T-helper 17 cell (primary cell): ENCODE measurements around the gene RPSA. TPM values are rescaled to one million over a fixed set of nuclear protein-coding genes. Genes with fewer than 3 reads are reported as not detected.
"Not testable (repeated sequence)": the region's sequence is repeated elsewhere in the genome, so short reads cannot be mapped to it uniquely, and the experiment has no call there.

Source experiments
- ATAC-seq: fragments of 150-1000 bp; cut with Tn5 transposase; 2 replicates; pipeline ENCODE4 v1.10.0; 2021; ENCODE audit warnings: mild to moderate bottlenecking, moderate library complexity
- DNase-seq, 3 donors: peaks; one replicate each; pipeline versions ENCODE4 v3.0.0 to v3.0.0-alpha.2; 2020 to 2021
- H3K9me3 ChIP-seq: one replicate; pipeline ENCODE4 v1.7.0; 2013; ENCODE audit warnings: low read length, mild to moderate bottlenecking; ENCODE audit not compliant: control insufficient read depth, poor library complexity, severe bottlenecking
- H3K27ac Mint-ChIP-seq: one replicate; pipeline ENCODE4 v1.8.0; 2022; ENCODE audit warnings: mild to moderate bottlenecking, moderate library complexity, mixed read lengths
- H3K27me3 Mint-ChIP-seq: one replicate; pipeline ENCODE4 v1.8.0; 2022; ENCODE audit warnings: mixed read lengths
- H3K36me3 Mint-ChIP-seq: one replicate; pipeline ENCODE4 v1.8.0; 2022; ENCODE audit warnings: low read depth, mixed read lengths
- H3K4me1 Mint-ChIP-seq: one replicate; pipeline ENCODE4 v1.8.0; 2022; ENCODE audit warnings: mild to moderate bottlenecking, mixed read lengths
- H3K4me3 Mint-ChIP-seq: one replicate; pipeline ENCODE4 v1.8.0; 2022; ENCODE audit warnings: mild to moderate bottlenecking, moderate library complexity, mixed read lengths
- total RNA-seq, 4 donors: library from RNA in 2 of 4; stranded (reverse) in 2 of 4; gene quantifications; one replicate each; pipeline ENCODE4 v1.2.3 and lab custom pipeline; 2022 to 2026

The RPSA gene
- total RNA-seq, 2 donors from 2014 or later: 1,939 to 2,030 TPM

DNA sequence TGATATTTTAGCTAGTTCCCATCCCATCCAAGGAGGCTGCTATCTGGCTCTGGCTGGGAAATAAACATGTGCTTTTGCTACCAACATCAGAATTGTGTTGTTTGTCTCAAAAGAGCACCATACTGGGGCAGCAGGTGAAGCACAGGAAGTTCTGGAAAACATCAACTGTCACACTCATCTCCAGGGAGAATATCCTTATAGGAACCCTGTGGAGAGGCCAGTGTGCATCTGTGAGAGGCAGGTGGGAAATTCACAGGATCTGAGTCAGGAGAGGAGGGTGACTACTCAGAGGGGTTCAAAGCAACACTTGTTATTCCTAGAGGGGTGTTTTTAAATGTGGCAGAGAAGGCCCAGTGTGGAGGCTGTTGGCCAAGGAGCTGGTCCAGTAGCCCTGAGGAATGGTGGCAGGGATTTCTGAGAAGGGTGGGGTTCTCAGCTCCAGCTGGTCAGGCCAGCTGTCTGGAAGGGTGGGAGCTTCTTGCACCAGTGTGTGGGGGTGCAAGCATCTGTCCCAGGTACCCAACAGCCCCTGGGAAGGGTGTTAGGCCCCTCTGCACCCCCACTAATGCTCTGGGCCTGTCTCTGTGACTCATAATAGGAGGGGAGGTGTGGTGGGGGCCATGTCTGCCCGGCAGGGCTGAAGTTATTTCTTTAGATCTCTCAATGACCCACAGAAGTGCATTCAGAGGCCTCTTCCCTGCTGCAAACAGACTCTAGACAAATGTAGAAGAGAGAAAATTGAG lies 28.7 kb downstream of the RPSA start:
- H3K4me3 Mint-ChIP-seq: no peak overlapping the region
- no peak for DNase-seq
- H3K9me3 ChIP-seq: no peaks in the 10 kb centered on the region
- H3K27me3 Mint-ChIP-seq: peaks cover 16% of the 10 kb centered on the region
- ATAC-seq: no peak
- peaks cover 6% of the 10 kb centered on the region for H3K36me3 Mint-ChIP-seq
- H3K27ac Mint-ChIP-seq: no peak overlapping the region
- peaks cover 3% of the 10 kb centered on the region for H3K4me1 Mint-ChIP-seq

DNA sequence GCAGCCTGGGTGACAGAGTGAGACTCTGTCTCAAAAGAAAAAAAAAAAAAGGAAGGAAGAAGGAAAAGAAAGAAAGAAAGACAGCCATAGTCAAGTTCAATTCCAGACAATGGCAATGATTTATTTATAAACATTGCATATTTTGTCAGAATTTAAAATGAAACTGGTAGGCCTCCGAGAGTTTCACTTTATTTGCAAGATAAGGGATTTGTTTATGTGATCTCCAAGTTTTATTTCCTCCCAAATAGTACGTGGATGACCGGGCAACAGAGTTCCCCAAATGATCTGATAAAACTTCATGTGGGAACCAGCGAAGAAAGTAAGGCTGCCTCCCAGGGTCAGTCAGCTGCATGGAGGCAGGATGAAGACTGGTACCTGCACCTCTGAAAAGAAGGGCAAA lies 32.4 kb downstream of the RPSA start:
- Mint-ChIP-seq H3K27ac (no peak overlapping the region), H3K27me3 (no peaks in the 10 kb centered on the region), H3K4me1 (peaks cover 3% of the 10 kb centered on the region), H3K4me3 (no peak overlapping the region), H3K36me3 (no peaks in the 10 kb centered on the region)
- ATAC-seq (no peak), DNase-seq (no peak)
- no peaks in the 10 kb centered on the region for H3K9me3 ChIP-seq

DNA sequence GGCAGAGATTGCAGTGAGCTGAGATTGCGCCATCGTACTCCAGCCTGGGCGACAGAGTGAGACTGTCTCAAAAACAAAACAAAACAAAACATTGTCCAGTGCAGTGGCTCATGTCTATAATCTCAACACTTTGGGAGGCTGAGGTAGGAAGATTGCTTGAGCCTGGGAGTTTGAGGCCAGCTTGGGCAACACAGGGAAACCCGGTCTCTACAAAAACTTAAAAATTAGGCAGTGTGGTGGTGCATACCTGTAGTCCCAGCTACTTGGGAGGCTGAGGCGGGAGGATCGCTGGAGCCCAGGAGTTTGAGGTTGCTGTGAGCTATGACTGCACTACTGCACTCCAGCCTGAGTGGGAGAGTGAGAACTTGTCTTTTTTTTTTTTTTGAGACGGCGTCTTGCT lies 33.8 kb downstream of the RPSA start:
- no peaks in the 10 kb centered on the region for H3K9me3 ChIP-seq
- Mint-ChIP-seq H3K4me3 (no peak overlapping the region), H3K4me1 (no peaks in the 10 kb centered on the region), H3K36me3 (no peaks in the 10 kb centered on the region), H3K27me3 (peaks cover 7% of the 10 kb centered on the region), H3K27ac (no peak overlapping the region)
- DNase-seq (no peak), ATAC-seq (no peak)

DNA sequence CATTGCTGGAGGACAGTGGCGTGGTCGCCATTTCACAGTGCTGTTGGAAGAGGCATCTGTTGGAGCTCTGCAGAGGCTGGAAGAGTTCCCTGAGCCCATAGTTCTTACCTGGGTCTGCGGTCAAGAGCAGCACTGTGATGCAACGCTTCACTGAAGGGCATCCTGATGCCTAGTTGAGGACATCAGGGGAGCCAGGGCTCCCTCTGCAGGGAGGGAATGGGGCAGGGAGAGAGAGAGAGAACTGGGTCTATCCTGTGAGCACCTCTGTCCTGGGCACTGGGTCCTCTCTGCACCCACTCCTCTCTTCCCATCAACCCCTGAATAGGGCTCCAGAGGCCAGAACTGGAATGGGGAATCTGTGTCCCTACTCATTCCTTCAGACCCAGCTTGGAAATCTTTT lies 37.0 kb downstream of the RPSA start:
- no peaks in the 10 kb centered on the region for H3K36me3 Mint-ChIP-seq
- H3K4me1 Mint-ChIP-seq: peaks cover 4% of the 10 kb centered on the region
- H3K9me3 ChIP-seq: no peaks in the 10 kb centered on the region
- no peak for ATAC-seq
- H3K27me3 Mint-ChIP-seq: peaks cover 16% of the 10 kb centered on the region
- no peak overlapping the region for H3K27ac Mint-ChIP-seq
- no peak for DNase-seq
- no peak overlapping the region for H3K4me3 Mint-ChIP-seq

DNA sequence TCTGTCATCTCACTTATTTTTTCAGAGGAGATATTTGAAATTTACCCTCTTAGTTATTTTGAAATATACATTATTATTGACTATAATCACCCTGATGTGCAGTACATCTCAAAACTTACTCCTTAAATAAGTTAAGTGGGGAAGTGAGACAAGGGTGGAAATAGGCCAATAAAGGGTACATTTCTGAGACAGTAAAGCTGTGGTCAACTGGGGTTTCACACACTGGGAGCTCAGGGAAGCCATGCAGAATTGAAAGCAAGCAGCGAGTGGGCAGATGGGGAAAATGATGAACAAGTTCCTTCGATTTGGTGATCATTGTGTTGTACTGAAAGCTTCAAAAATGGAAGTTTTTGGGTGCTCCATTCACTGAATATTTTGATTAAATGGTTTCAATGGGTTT lies 39.4 kb downstream of the RPSA start:
- H3K9me3 ChIP-seq: no peaks in the 10 kb centered on the region
- DNase-seq: no peak
- peaks cover 4% of the 10 kb centered on the region for H3K4me1 Mint-ChIP-seq
- H3K27ac Mint-ChIP-seq: no peak overlapping the region
- H3K4me3 Mint-ChIP-seq: no peak overlapping the region
- H3K27me3 Mint-ChIP-seq: peaks cover 17% of the 10 kb centered on the region
- H3K36me3 Mint-ChIP-seq: no peaks in the 10 kb centered on the region
- ATAC-seq: no peak

DNA sequence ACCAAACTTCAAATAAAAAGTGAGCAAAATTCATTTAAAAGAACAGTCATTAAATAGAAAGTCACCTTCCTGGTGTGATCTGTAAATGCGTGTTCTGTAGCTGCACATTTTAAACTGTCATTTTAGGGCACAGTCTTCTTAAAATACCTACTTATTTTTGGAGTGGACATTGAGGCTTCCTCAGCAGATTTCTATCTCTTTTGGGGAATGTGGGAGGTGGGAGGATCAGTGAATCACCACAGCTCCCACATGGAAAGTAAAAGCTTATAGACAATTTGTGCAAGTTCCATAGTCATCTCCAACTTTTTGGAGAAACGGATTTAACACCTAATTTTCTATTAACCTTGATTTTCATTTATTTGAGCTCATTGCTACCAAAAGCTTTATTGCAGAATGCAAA lies 39.9 kb downstream of the RPSA start:
- ATAC-seq (no peak), DNase-seq (no peak)
- H3K4me1 Mint-ChIP-seq: peaks cover 4% of the 10 kb centered on the region
- H3K9me3 ChIP-seq: no peaks in the 10 kb centered on the region
- H3K27me3 Mint-ChIP-seq: peaks cover 17% of the 10 kb centered on the region
- H3K36me3 Mint-ChIP-seq: no peaks in the 10 kb centered on the region
- no peak overlapping the region for H3K4me3 Mint-ChIP-seq
- H3K27ac Mint-ChIP-seq: no peak overlapping the region

DNA sequence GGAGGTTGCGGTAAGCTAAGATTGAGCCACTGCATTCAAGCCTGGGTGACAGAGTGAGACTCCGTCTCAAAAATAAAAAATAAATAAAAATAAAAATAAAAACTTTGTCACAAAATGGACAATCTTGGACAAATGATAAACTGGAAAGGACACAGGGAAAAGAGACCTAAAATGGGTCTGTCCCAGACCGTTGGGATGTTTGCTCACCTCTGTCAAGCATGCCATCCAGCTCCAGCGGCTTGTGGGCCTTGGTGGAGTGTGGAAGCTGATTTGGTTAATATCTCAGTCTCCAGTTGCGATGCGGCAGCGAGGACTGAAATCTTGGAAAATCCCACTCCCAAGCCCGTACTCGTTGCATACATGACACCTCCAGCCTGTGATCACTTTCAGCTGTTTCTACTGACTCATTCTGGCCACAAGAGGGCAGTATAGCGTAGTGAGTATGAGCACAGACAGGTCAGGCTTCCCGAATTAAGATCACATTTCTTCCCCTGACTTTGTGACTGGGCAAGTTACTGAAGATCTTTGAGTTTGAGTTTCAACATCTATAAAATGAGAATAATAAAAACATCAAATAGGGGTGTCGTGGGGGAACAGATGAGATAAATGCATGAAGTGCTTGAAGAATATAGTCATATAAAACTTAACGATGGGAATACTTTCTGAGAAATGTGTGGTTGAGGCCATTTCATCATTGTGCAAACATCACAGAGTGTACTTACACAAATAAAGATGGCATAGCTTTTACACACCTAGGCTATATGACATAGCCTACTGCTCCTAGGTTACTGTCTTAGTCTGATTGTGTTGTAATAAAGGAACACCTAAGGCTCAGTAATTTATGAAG lies 41.3 kb downstream of the RPSA start:
- Mint-ChIP-seq H3K4me1 (peaks cover 4% of the 10 kb centered on the region), H3K27ac (no peak overlapping the region), H3K27me3 (peaks cover 25% of the 10 kb centered on the region), H3K36me3 (no peaks in the 10 kb centered on the region), H3K4me3 (no peak overlapping the region)
- ATAC-seq: peak; percentile 86
- DNase-seq: peak; percentile 13 to 43 (median 18)
- no peaks in the 10 kb centered on the region for H3K9me3 ChIP-seq

DNA sequence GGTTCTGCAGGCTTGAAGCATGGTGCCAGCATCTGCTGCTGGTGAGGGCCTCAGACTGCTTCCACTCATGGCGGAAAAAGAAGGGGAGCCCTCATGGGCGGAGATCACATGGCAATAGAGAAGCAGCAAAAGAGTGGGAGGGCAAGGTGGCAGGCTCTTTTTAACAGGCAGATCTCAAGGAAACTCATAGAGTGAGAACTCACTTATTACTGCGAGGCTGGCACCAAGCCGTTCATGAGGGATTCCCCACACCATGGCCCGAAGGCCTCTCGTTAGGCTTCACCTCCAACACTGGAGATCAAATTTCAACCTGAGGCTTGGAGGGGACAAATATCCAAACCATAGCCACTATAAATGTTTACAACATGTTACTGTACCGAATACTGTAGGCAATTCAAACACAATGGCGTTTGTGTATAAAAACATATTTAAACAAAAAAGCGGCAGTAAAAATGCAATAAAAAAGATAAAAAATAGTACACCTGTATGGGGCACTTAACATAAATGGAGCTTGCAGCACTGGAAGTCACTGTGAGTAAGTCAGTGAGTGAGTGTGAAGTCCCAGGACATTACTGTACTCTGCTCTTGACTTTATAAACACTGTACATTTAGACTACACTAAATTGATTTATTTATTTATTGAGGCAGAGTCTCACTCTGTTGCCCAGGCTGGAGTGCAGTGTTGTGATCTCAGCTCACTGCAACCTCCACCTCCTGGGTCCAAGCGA lies 42.1 kb downstream of the RPSA start:
- no peak overlapping the region for H3K4me3 Mint-ChIP-seq
- H3K36me3 Mint-ChIP-seq: peaks cover 2% of the 10 kb centered on the region
- ATAC-seq (no peak), DNase-seq (no peak)
- H3K27ac Mint-ChIP-seq: no peak overlapping the region
- H3K9me3 ChIP-seq: no peaks in the 10 kb centered on the region
- H3K4me1 Mint-ChIP-seq: peaks cover 4% of the 10 kb centered on the region
- H3K27me3 Mint-ChIP-seq: peaks cover 32% of the 10 kb centered on the region

DNA sequence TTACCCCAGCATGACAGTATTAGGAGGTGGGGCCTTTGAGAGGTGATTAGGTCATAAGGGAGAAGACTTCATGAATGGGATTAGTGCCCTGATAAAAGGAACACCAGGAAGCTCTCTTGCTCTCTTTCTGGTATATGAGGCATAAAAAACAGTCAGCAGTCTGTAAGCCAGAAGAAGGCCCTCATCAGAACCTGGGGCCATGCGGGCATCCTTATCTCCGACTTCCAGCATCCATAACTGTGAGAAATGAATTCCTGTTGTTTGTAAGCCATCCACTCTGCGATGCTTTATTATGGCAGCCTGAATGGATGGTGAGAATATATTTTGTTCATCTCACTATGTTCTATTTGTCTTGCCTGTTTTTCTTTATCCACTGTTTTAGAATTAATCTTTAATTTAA lies 43.3 kb downstream of the RPSA start:
- ATAC-seq (no peak), DNase-seq (no peak)
- Mint-ChIP-seq H3K4me3 (no peak overlapping the region), H3K27ac (no peak overlapping the region), H3K4me1 (peaks cover 4% of the 10 kb centered on the region), H3K36me3 (peaks cover 2% of the 10 kb centered on the region), H3K27me3 (peaks cover 35% of the 10 kb centered on the region)
- no peaks in the 10 kb centered on the region for H3K9me3 ChIP-seq

DNA sequence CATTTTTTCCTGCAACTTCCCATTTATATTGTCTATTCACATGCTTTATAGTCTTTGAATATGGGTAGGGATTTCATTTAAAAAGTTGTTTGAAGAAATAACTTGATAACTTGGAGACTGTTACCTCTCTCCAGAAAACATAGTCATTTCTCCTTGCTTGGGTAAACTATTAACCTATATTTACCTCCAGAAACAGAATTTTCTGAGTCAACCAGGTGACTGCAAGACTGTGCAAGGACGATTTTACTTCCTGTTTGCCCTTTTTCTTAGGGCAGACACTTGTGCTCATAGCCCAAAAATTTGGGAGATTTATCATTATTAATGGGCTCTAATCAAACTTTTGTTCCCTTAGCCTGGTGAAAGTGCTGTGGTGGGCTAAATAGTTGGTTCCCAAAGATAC lies 46.6 kb downstream of the RPSA start:
- no peak for ATAC-seq

DNA sequence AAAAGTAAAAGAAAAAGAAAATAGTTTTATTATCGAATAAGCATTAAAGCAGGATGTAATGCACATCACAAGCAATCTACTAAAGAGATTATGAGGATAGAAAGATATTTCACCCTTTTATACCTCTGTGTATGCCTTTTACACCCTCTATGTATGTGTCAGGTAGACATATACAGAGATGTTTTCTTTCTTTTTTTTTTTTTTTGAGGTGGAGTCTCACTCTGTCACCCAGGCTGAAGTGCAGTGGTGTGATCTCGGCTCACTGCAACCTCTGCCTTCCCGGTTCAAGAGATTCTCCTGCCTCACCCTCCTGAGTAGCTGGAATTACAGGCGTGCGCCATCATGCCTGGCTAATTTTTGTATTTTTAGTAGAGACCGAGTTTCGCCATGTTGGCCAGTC lies 47.4 kb downstream of the RPSA start:
- not testable (repeated sequence) for H3K9me3 ChIP-seq, H3K36me3 Mint-ChIP-seq, H3K4me1 Mint-ChIP-seq, DNase-seq, ATAC-seq, H3K27ac Mint-ChIP-seq, H3K4me3 Mint-ChIP-seq
- peaks cover 43% of the 10 kb centered on the region for H3K27me3 Mint-ChIP-seq

More for the DNA sequence above, 46.6 kb downstream of the RPSA start:
- Mint-ChIP-seq H3K4me1 (no peaks in the 10 kb centered on the region), H3K27me3 (peaks cover 48% of the 10 kb centered on the region), H3K27ac (no peak overlapping the region), H3K36me3 (peaks cover 2% of the 10 kb centered on the region), H3K4me3 (no peak overlapping the region)
- no peaks in the 10 kb centered on the region for H3K9me3 ChIP-seq
- DNase-seq: no peak

DNA sequence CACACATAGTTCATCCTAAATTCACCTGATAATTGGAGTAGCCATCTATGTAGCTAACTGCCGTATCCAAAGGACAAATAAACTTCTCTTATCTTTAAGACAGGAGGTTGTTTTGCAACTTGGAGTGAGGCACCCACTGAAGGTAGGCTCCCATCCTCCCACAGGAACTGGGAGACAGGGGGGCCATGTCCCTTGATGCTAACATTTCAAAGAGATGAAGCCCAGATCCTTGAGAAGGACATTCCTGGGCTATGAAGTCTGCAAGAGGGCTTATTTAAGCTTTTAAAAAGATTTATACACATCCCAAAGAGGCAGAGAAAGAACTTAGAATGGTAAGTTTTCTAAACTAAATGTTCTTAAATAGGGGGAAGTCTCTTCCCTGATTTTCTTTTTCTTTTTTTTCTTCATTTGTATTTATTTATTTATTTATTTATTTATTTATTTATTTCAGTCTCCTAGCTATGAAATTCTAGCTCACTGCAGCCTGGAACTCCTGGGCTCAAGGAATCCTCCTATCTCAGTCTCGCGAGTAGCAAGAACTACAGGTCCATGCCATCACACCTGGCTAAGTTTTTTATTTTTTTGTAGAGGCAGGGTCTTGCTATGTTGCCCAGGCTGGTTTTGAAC lies 48.2 kb downstream of the RPSA start:
- no peaks in the 10 kb centered on the region for H3K4me1 Mint-ChIP-seq
- H3K27ac Mint-ChIP-seq: no peak overlapping the region
- peaks cover 43% of the 10 kb centered on the region for H3K27me3 Mint-ChIP-seq

DNA sequence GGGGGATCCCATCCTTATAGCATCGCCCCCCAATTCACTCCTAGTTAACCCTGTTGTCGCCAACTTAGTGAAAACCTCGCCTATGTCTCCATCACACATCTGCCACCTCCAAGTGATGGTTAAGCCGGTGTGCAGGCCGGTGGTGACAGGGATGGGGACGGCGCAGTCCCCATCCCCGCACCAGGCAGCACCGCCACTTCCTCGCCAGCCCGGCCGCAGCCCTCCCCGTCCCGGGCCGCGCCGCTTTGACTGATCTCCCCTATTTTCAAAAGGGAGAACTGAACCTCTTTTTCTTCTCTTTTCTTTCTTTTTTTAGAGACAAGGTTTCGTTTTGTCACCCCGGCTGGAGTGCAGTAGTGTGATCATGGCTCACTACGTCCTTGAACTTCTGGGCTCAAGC lies 49.6 kb downstream of the RPSA start:
- no peak overlapping the region for H3K27ac Mint-ChIP-seq
- H3K4me1 Mint-ChIP-seq: no peaks in the 10 kb centered on the region
- ATAC-seq: no peak
- H3K36me3 Mint-ChIP-seq: peaks cover 2% of the 10 kb centered on the region
- DNase-seq: no peak
- H3K4me3 Mint-ChIP-seq: no peak overlapping the region
- H3K27me3 Mint-ChIP-seq: peaks cover 51% of the 10 kb centered on the region
- H3K9me3 ChIP-seq: no peaks in the 10 kb centered on the region

More for the DNA sequence above, 48.2 kb downstream of the RPSA start:
- Mint-ChIP-seq H3K36me3 (peaks cover 2% of the 10 kb centered on the region), H3K4me3 (no peak overlapping the region)
- no peaks in the 10 kb centered on the region for H3K9me3 ChIP-seq
- DNase-seq: no peak
- ATAC-seq: no peak
